Colonic mucosa (tissue), 4 donors: ENCODE results near the gene SOD3. TPM values are rescaled to one million over a fixed set of nuclear protein-coding genes. Genes with fewer than 3 reads are reported as not detected.

Experiments
- DNase-seq: peaks from one replicate; pipeline ENCODE4 v3.0.0-alpha.2; 2020
- H3K27ac ChIP-seq: fragments of 200-600 bp; one replicate; pipeline ENCODE4 v1.8.0; 2021
- H3K27me3 ChIP-seq: fragments of 200-600 bp; one replicate; pipeline ENCODE4 v1.8.0; 2021
- H3K36me3 ChIP-seq: fragments of 200-600 bp; one replicate; pipeline ENCODE4 v1.8.0; 2021
- H3K4me1 ChIP-seq: fragments of 200-600 bp; one replicate; pipeline ENCODE4 v1.8.0; 2021; ENCODE audit warnings: mild to moderate bottlenecking
- H3K4me3 ChIP-seq: fragments of 200-600 bp; one replicate; pipeline ENCODE4 v1.8.0; 2021
- H3K9ac ChIP-seq, 2 donors: one replicate each; pipeline ENCODE4 v1.7.0; 2013; ENCODE audit warnings: control low read depth in 2 of 2, low read depth in 2 of 2, low read length in 2 of 2
- H3K9me3 ChIP-seq: fragments of 200-600 bp; one replicate; pipeline ENCODE4 v1.8.0; 2021
- intact Hi-C: fragments of 100-400 bp; cut with DNase I; formaldehyde crosslinking; loops from one replicate; pipeline ENCODE4 v1.14.1; 2022
- total RNA-seq, 2 donors: library from RNA; stranded (reverse); fragmentation: NEBNext Ultra II Directional in 1 of 2; extraction: Animal tissue kit (Norgen Biotek cat#: 25700) in 1 of 2; gene quantifications; one replicate each; pipeline ENCODE4 v1.2.1, GENCODE V29; 2021
- TF ChIP-seq, protein P1 (sequence below): fragments of 200-600 bp; IDR thresholded peaks from one replicate; pipeline ENCODE4 v1.8.0; 2022; ENCODE audit warnings: antibody characterized with exemption, mild to moderate bottlenecking
- donor health status: healthy.
- donor health status: DM: no; HTN: no; CAD: no.
- donor health status: DM: no; HTN: no; CAD: no.

The SOD3 gene
- total RNA-seq, 2 donors from 2014 or later, result 22.3 to 35.8 TPM

DNA sequence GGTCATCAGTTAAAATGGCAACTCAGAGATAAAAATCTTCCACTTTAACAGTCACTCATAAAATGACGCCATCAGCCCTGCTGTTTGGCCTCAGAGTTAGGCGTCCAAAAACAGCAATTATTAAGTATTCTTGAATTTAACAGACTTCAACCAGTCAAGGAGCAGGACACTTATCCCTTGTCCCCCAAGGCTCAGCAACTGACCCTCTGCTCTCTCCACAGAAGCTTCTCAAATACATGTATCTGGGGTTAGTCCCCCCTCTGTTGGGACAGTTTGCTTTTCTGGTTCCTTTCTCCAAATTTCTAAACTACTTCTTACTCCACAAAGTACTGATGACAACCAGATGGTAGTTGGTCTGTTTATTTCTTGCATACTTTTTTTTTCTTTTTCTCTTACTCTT, 54.4 kb downstream of the SOD3 start:
- Histone ChIP-seq H3K36me3 (no peaks in the 10 kb centered on the region), H3K9me3 (no peaks in the 10 kb centered on the region), H3K9ac (no peak overlapping the region), H3K4me1 (no peaks in the 10 kb centered on the region), H3K4me3 (no peak overlapping the region), H3K27me3 (no peaks in the 10 kb centered on the region), H3K27ac (no peak overlapping the region)
- no peak for DNase-seq
- TF ChIP-seq, protein P1, sequence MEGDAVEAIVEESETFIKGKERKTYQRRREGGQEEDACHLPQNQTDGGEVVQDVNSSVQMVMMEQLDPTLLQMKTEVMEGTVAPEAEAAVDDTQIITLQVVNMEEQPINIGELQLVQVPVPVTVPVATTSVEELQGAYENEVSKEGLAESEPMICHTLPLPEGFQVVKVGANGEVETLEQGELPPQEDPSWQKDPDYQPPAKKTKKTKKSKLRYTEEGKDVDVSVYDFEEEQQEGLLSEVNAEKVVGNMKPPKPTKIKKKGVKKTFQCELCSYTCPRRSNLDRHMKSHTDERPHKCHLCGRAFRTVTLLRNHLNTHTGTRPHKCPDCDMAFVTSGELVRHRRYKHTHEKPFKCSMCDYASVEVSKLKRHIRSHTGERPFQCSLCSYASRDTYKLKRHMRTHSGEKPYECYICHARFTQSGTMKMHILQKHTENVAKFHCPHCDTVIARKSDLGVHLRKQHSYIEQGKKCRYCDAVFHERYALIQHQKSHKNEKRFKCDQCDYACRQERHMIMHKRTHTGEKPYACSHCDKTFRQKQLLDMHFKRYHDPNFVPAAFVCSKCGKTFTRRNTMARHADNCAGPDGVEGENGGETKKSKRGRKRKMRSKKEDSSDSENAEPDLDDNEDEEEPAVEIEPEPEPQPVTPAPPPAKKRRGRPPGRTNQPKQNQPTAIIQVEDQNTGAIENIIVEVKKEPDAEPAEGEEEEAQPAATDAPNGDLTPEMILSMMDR, result no peak
- intact Hi-C loops, result no loop called here

Other genes with a start within 250 kb of the SOD3 start
- 100 to 1,000 TPM; 135 to 149 TPM for gene DHX15, start 211.0 kb upstream of the SOD3 start, total RNA-seq
- gene CCDC149, start 117.5 kb downstream of the SOD3 start, total RNA-seq, result 10 to 100 TPM; 13.3 to 13.5 TPM
- gene LGI2, start 235.4 kb downstream of the SOD3 start, total RNA-seq, result under 1 TPM; 0.32 to 0.82 TPM